DND-41 (cell line): ENCODE results near the gene LGALS7B.

Experiments
- ATAC-seq: fragments of 200-7000 bp; cut with Tn5 transposase; 3 replicates; pipeline ENCODE4 v1.9.1; 2021; ENCODE audit warnings: low read depth; ENCODE audit not compliant: insufficient read depth
- DNase-seq: peaks from one replicate; pipeline ENCODE4 v3.0.0-alpha.2; 2020
- H2AFZ ChIP-seq: 2 replicates; pipeline ENCODE4 v1.6.0; 2012; ENCODE audit warnings: low read depth, low read length
- H3K27ac ChIP-seq: 2 replicates; pipeline ENCODE4 v1.5.1; 2012; ENCODE audit warnings: low read length, inconsistent platforms
- H3K27me3 ChIP-seq: fragments of 200-600 bp; sonication (generic); 2 replicates; pipeline ENCODE4 v1.6.0; 2012; ENCODE audit warnings: low read length, mild to moderate bottlenecking, inconsistent platforms; ENCODE audit not compliant: insufficient read depth, poor library complexity
- H3K36me3 ChIP-seq: 2 replicates; pipeline ENCODE4 v1.5.1; 2012; ENCODE audit warnings: low read length, inconsistent platforms; ENCODE audit not compliant: insufficient read depth
- H3K4me1 ChIP-seq: 2 replicates; pipeline ENCODE4 v1.5.1; 2012; ENCODE audit warnings: mild to moderate bottlenecking, low read length; ENCODE audit not compliant: insufficient read depth
- H3K4me2 ChIP-seq: 2 replicates; pipeline ENCODE4 v1.6.0; 2012; ENCODE audit warnings: mild to moderate bottlenecking, moderate library complexity, low read length, inconsistent platforms; ENCODE audit not compliant: insufficient read depth
- H3K4me3 ChIP-seq, 2 experiments: fragments of 200-600 bp in 1 of 2; shearing (Covaris generic) in 1 of 2; 2 replicates each; pipeline ENCODE4 v1.5.1; 2012 to 2016; ENCODE audit warnings: inconsistent platforms in 2 of 2, low read length in 2 of 2, mild to moderate bottlenecking in 2 of 2, low read depth in 1 of 2, moderate library complexity in 1 of 2
- H3K79me2 ChIP-seq: 2 replicates; pipeline ENCODE4 v1.6.0; 2012; ENCODE audit warnings: low read length, inconsistent platforms; ENCODE audit not compliant: insufficient read depth
- H3K9ac ChIP-seq: 2 replicates; pipeline ENCODE4 v1.6.0; 2012; ENCODE audit warnings: low read depth, mild to moderate bottlenecking, inconsistent platforms, low read length, moderate library complexity
- H3K9me3 ChIP-seq: 2 replicates; pipeline ENCODE4 v1.5.1; 2012; ENCODE audit warnings: low read length, moderate library complexity, mild to moderate bottlenecking, inconsistent platforms; ENCODE audit not compliant: insufficient read depth, severe bottlenecking
- H4K20me1 ChIP-seq: 2 replicates; pipeline ENCODE4 v1.6.0; 2012; ENCODE audit warnings: low read length; ENCODE audit not compliant: insufficient read depth
- CTCF ChIP-seq: IDR thresholded peaks from 2 replicates; pipeline ENCODE4 v1.5.1; 2012; ENCODE audit warnings: borderline replicate concordance, low read length, moderate library complexity, mild to moderate bottlenecking; ENCODE audit not compliant: poor library complexity, severe bottlenecking; ENCODE audit errors: extremely low read depth
- EZH2 ChIP-seq: IDR thresholded peaks from 3 replicates; pipeline ENCODE4 v1.6.1; 2012; ENCODE audit warnings: borderline replicate concordance, low read depth, mild to moderate bottlenecking, moderate library complexity, low read length, inconsistent platforms; ENCODE audit not compliant: severe bottlenecking

Gene LGALS7B

GRCh38 chr19:38788478-38789243 is at the start of gene LGALS7B:
Gene LGALS7B (plus strand): TSS chr19:38789200. CDS start chr19:38789227, 27 bp downstream.
- Histone ChIP-seq H2AFZ (no peak within 1 kb of the TSS), H3K4me1 (no peaks in the 10 kb centered on the region), H3K9me3 (no peaks in the 10 kb centered on the region), H4K20me1 (no peaks in the 10 kb centered on the region), H3K27ac (no peak within 1 kb of the TSS), H3K79me2 (no peaks in the 10 kb centered on the region), H3K27me3 (no peaks in the 10 kb centered on the region), H3K4me3 (no peak within 1 kb of the TSS), H3K36me3 (no peaks in the 10 kb centered on the region), H3K4me2 (no peak within 1 kb of the TSS), H3K9ac (no peak within 1 kb of the TSS)
- DNase-seq (no peak), ATAC-seq (no peak)
- TF ChIP-seq EZH2 = no peak
- TF ChIP-seq CTCF = no peak

- peaks cover 5% of the 10 kb centered on the region; the same call in 1 of the 2 replicates for H4K20me1 ChIP-seq
- no peaks in the 10 kb centered on the region for H3K9me3 ChIP-seq
- no peak overlapping the region for H3K4me3 ChIP-seq
- H3K79me2 ChIP-seq = no peaks in the 10 kb centered on the region
- H3K27me3 ChIP-seq = no peaks in the 10 kb centered on the region
- no peak overlapping the region for H3K4me2 ChIP-seq
- DNase-seq (no peak), ATAC-seq (no peak)
- no peak overlapping the region for H3K9ac ChIP-seq
- TF ChIP-seq EZH2 (no peak), CTCF (no peak)
- no peak overlapping the region for H3K27ac ChIP-seq
- H3K4me1 ChIP-seq = no peaks in the 10 kb centered on the region
- H2AFZ ChIP-seq = no peak overlapping the region
- no peaks in the 10 kb centered on the region for H3K36me3 ChIP-seq
These were observed 49.4 kb upstream of the LGALS7B start for GRCh38 chr19:38739440-38740256.

- Histone ChIP-seq H3K9ac (no peak overlapping the region), H3K4me1 (no peaks in the 10 kb centered on the region), H3K27me3 (no peaks in the 10 kb centered on the region), H3K27ac (no peak overlapping the region), H2AFZ (no peak overlapping the region), H3K36me3 (no peaks in the 10 kb centered on the region), H3K4me2 (no peak overlapping the region), H3K9me3 (no peaks in the 10 kb centered on the region), H3K4me3 (no peak overlapping the region), H4K20me1 (peaks cover 5% of the 10 kb centered on the region; the same call in 1 of the 2 replicates), H3K79me2 (no peaks in the 10 kb centered on the region)
- DNase-seq (no peak), ATAC-seq (no peak)
- TF ChIP-seq CTCF (no peak), EZH2 (no peak)
These were observed 48.8 kb upstream of the LGALS7B start for GRCh38 chr19:38740257-38740592.
